IMR-90 (cell line): ENCODE measurements around the gene PAPPA. TPM values are rescaled to one million over a fixed set of nuclear protein-coding genes. Genes with fewer than 3 reads are reported as not detected.

Source experiments
- ATAC-seq: fragments of 200-7000 bp; cut with Tn5 transposase; 2 replicates; pipeline ENCODE4 v1.9.1; 2020; ENCODE audit warnings: low read depth, mild to moderate bottlenecking, moderate library complexity
- BruUV-seq: library from RNA; stranded (reverse); fragments of 400-500 nt; replicated peaks from 2 replicates; lab custom pipeline; 2021; lab: Mats Ljungman, UMichigan
- CTCF ChIA-PET: fragments of 300-600 bp; formaldehyde crosslinking; extraction: SDS; loops from one replicate; lab custom pipeline; 2021; ENCODE audit warnings: antibody characterized with exemption; lab: Yijun Ruan, JAX
- POLR2A ChIA-PET: fragments of 300-600 bp; sonication (Branson Sonifier 250); formaldehyde crosslinking; loops from one replicate; lab custom pipeline; 2022; ENCODE audit warnings: antibody characterized with exemption; ENCODE audit not compliant: unreplicated experiment; lab: Charles Lee
- DNase-seq: peaks from one replicate; pipeline ENCODE4 v3.0.0; 2013
- H2AFZ ChIP-seq: replicated peaks from 2 replicates; pipeline ENCODE3; 2013; ENCODE audit warnings: low read length, mild to moderate bottlenecking; ENCODE audit not compliant: poor library complexity
- H2AK5ac ChIP-seq: 2 replicates; pipeline ENCODE4 v1.6.1; 2013; ENCODE audit warnings: low read depth, low read length, inconsistent platforms
- H2AK9ac ChIP-seq: replicated peaks from 2 replicates; pipeline ENCODE3; 2013; ENCODE audit warnings: mild to moderate bottlenecking, low read depth, low read length, moderate library complexity; ENCODE audit not compliant: poor library complexity
- H2BK120ac ChIP-seq: 2 replicates; pipeline ENCODE4 v1.6.1; 2013; ENCODE audit warnings: low read depth, low read length, inconsistent platforms
- H2BK15ac ChIP-seq: 3 replicates; pipeline ENCODE4 v1.6.1; 2013; ENCODE audit warnings: low read depth, low read length, inconsistent platforms
- H2BK20ac ChIP-seq: 2 replicates; pipeline ENCODE4 v1.6.1; 2013; ENCODE audit warnings: low read depth, mild to moderate bottlenecking, inconsistent platforms, low read length, moderate library complexity
- H2BK5ac ChIP-seq: 2 replicates; pipeline ENCODE4 v1.6.1; 2013; ENCODE audit warnings: mild to moderate bottlenecking, low read depth, low read length, inconsistent platforms; ENCODE audit not compliant: poor library complexity, severe bottlenecking
- H3K14ac ChIP-seq: replicated peaks from 2 replicates; pipeline ENCODE4 v1.6.1; 2013; ENCODE audit warnings: low read depth, low read length, inconsistent platforms
- H3K18ac ChIP-seq: 2 replicates; pipeline ENCODE4 v1.6.1; 2013; ENCODE audit warnings: low read depth, low read length, control low read depth
- H3K23ac ChIP-seq: 2 replicates; pipeline ENCODE4 v1.6.1; 2013; ENCODE audit warnings: low read depth, low read length, inconsistent platforms
- H3K27ac ChIP-seq: 2 replicates; pipeline ENCODE4 v1.5.1; 2013; ENCODE audit warnings: mild to moderate bottlenecking, control low read depth, low read length; ENCODE audit not compliant: insufficient read depth
- H3K27me3 ChIP-seq: 2 replicates; pipeline ENCODE4 v1.6.1; 2013; ENCODE audit warnings: low read length; ENCODE audit not compliant: control insufficient read depth, insufficient read depth
- H3K36me3 ChIP-seq: 2 replicates; pipeline ENCODE4 v1.6.1; 2013; ENCODE audit warnings: low read length, mixed read lengths; ENCODE audit not compliant: control insufficient read depth, insufficient read depth
- H3K4ac ChIP-seq: 2 replicates; pipeline ENCODE4 v1.6.1; 2013; ENCODE audit warnings: low read depth, low read length, inconsistent platforms
- H3K4me1 ChIP-seq: 2 replicates; pipeline ENCODE4 v1.6.1; 2013; ENCODE audit warnings: low read length, mixed read lengths; ENCODE audit not compliant: control insufficient read depth, insufficient read depth
- H3K4me2 ChIP-seq: 2 replicates; pipeline ENCODE4 v1.6.1; 2013; ENCODE audit warnings: low read depth, mild to moderate bottlenecking, control low read depth, low read length, moderate library complexity
- H3K4me3 ChIP-seq: 2 replicates; pipeline ENCODE4 v1.5.1; 2013; ENCODE audit warnings: low read depth, mild to moderate bottlenecking, control low read depth, low read length, moderate library complexity; ENCODE audit not compliant: insufficient read depth
- H3K56ac ChIP-seq: 2 replicates; pipeline ENCODE4 v1.6.1; 2013; ENCODE audit warnings: low read length, inconsistent platforms; ENCODE audit not compliant: insufficient read depth; ENCODE audit errors: extremely low read depth
- H3K79me1 ChIP-seq, 2 experiments: 2 replicates each; pipeline ENCODE4 v1.6.1; 2013; ENCODE audit warnings: low read length in 2 of 2, inconsistent platforms in 1 of 2, low read depth in 1 of 2
- H3K9ac ChIP-seq: 2 replicates; pipeline ENCODE4 v1.6.1; 2013; ENCODE audit warnings: low read depth, low read length, control low read depth
- H3K9me1 ChIP-seq: 2 replicates; pipeline ENCODE4 v1.6.1; 2013; ENCODE audit warnings: low read length, inconsistent platforms; ENCODE audit not compliant: insufficient read depth
- H3K9me3 ChIP-seq: 2 replicates; pipeline ENCODE4 v1.6.1; 2013; ENCODE audit warnings: low read length; ENCODE audit not compliant: control insufficient read depth, insufficient read depth
- H4K20me1 ChIP-seq: 2 replicates; pipeline ENCODE4 v1.6.1; 2013; ENCODE audit warnings: low read length, inconsistent platforms; ENCODE audit not compliant: insufficient read depth
- H4K5ac ChIP-seq: 2 replicates; pipeline ENCODE4 v1.6.1; 2013; ENCODE audit warnings: mild to moderate bottlenecking, low read depth, low read length, control low read depth
- H4K8ac ChIP-seq, 2 experiments: 2 replicates each; pipeline ENCODE4 v1.6.1; 2013; ENCODE audit warnings: low read depth in 2 of 2, low read length in 2 of 2, control low read depth in 1 of 2, inconsistent platforms in 1 of 2
- H4K91ac ChIP-seq: 2 replicates; pipeline ENCODE4 v1.6.1; 2013; ENCODE audit warnings: low read depth, low read length, inconsistent platforms; ENCODE audit not compliant: insufficient read depth
- CHD1 ChIP-seq: IDR thresholded peaks from 2 replicates; pipeline ENCODE4 v1.6.1; 2012; ENCODE audit warnings: low read depth, low read length, improper control_type of control experiment
- MXI1 ChIP-seq: IDR thresholded peaks from 2 replicates; pipeline ENCODE4 v1.6.1; 2012; ENCODE audit warnings: low read depth, mild to moderate bottlenecking, low read length, moderate library complexity, borderline replicate concordance
- NFE2L2 ChIP-seq: fragments of 150-350 bp; IDR thresholded peaks from 2 replicates; pipeline ENCODE4 v1.6.1; 2016; ENCODE audit warnings: low read depth, mild to moderate bottlenecking, low read length
- POLR2A ChIP-seq: IDR thresholded peaks from 2 replicates; pipeline ENCODE4 v1.6.1; 2012; ENCODE audit warnings: mild to moderate bottlenecking, low read depth, low read length
- RAD21 ChIP-seq: IDR thresholded peaks from 2 replicates; pipeline ENCODE4 v1.6.1; 2012; ENCODE audit warnings: low read length, improper control_type of control experiment
- SMC3 ChIP-seq: fragments of 150-350 bp; IDR thresholded peaks from 2 replicates; pipeline ENCODE4 v1.6.1; 2016; ENCODE audit warnings: low read depth, mild to moderate bottlenecking, antibody characterized with exemption, low read length, moderate library complexity
- WGBS, 2 experiments: methylation state at CpG; one replicate each; pipeline versions ENCODE4 v1.1.5 to v1.1.7; 2013; ENCODE audit warnings: missing lambda C conversion rate in 2 of 2; ENCODE audit not compliant: insufficient read length in 1 of 2; ENCODE audit errors: extremely low coverage in 2 of 2; 5-methylcytosine and 5-hydroxymethylcytosine counted together
- dilution Hi-C: fragments of 300-500 bp; cut with HindIII; formaldehyde crosslinking; loops from one replicate; pipeline ENCODE4 v1.14.3; 2018; ENCODE audit warnings: low sequenced_read_pairs; ENCODE audit not compliant: unreplicated experiment
- in situ Hi-C: fragments of 300-500 bp; cut with MboI; formaldehyde crosslinking; loops from 3 replicates; pipeline ENCODE4 v1.14.3; 2019; ENCODE audit warnings: low sequenced_read_pairs, inconsistent platforms, mixed read lengths
- intact Hi-C: fragments of 100-400 bp; cut with micrococcal nuclease; formaldehyde crosslinking; loops from 2 replicates; pipeline ENCODE4 v1.10.0; 2022
- polyA plus RNA-seq, 3 experiments: library from polyadenylated mRNA; depleted of rRNA; stranded (reverse); fragments of >200 nt; gene quantifications; 2 replicates each; pipeline ENCODE4 v1.2.3, GENCODE V29; 2012; ENCODE audit warnings: low replicate concordance in 1 of 3
- total RNA-seq: library from RNA; depleted of rRNA; stranded (reverse); fragments of >200 nt; gene quantifications from 2 replicates; pipeline ENCODE4 v1.2.3, GENCODE V29; 2012

The PAPPA gene
- total and polyA plus RNA-seq, 2 of the 4 experiments (the other 2 are of a cell fraction), result 8.3 to 12.4 TPM

- H2AK9ac ChIP-seq, result no peak overlapping the region
- intact Hi-C loops (no loop called here), in situ Hi-C loops (no loop called here), dilution Hi-C loops (no loop called here)
- H2AFZ ChIP-seq, result no peak overlapping the region
- H2AK5ac ChIP-seq, result no peak overlapping the region
- no CpG with 5 or more reads among the region's 1 CpG for WGBS, 2 experiments
- no peak overlapping the region for H3K4ac ChIP-seq
- no peaks in the 10 kb centered on the region for H3K27me3 ChIP-seq
- CTCF ChIA-PET, result no interaction called here
- H4K20me1 ChIP-seq, result peaks cover 10% of the 10 kb centered on the region; the same call in 1 of the 2 replicates
- no peak overlapping the region for H4K8ac ChIP-seq
- no peak for TF ChIP-seq CHD1
- TF ChIP-seq POLR2A, result no peak
- no peak for TF ChIP-seq MXI1
- TF ChIP-seq SMC3, result no peak
- no peak for TF ChIP-seq RAD21
- TF ChIP-seq NFE2L2, result no peak
- no peak overlapping the region for H3K23ac ChIP-seq
- H3K4me2 ChIP-seq, result no peak overlapping the region
- H3K9ac ChIP-seq, result no peak overlapping the region
- no peak overlapping the region for H3K4me3 ChIP-seq
- peaks cover 6 to 8% of the 10 kb centered on the region in 2 experiments; a peak in 1 of 4 replicates for H3K79me1 ChIP-seq
- no peak overlapping the region for H3K18ac ChIP-seq
- H3K9me1 ChIP-seq, result peaks cover 12% of the 10 kb centered on the region
- ATAC-seq (no peak), DNase-seq (no peak)
- no peaks in the 10 kb centered on the region; the same call in 1 of the 2 replicates for H3K4me1 ChIP-seq
- H2BK5ac ChIP-seq, result no peak overlapping the region
- no peak overlapping the region for H4K91ac ChIP-seq
- no peak overlapping the region for H2BK15ac ChIP-seq
- no peak overlapping the region for H2BK120ac ChIP-seq
- no peak overlapping the region for H3K27ac ChIP-seq
- no peak overlapping the region for H3K14ac ChIP-seq
- no peak overlapping the region for H3K56ac ChIP-seq
- H3K36me3 ChIP-seq, result peaks cover 47% of the 10 kb centered on the region
- POLR2A ChIA-PET, result interaction anchor here (0.6 kb wide), 1 partner anchor 82 kb away, joined by 9 read pairs; no protein-coding TSS in a partner anchor
- no TSS peak for BruUV-seq
- H4K5ac ChIP-seq, result no peak overlapping the region
- no peaks in the 10 kb centered on the region for H3K9me3 ChIP-seq
- no peak overlapping the region for H2BK20ac ChIP-seq
Observed at GRCh38 chr9:116278326-116278725, 124.7 kb downstream of the PAPPA start.
